ENCODE data around the gene AZU1.
A peak's percentile ranks its signal among the peaks of the same experiment; 100 is the strongest.
"Not testable (repeated sequence)": the region's sequence is repeated elsewhere in the genome, so short reads cannot be mapped to it uniquely, and the experiment has no call there.

AZU1 gene

DNA sequence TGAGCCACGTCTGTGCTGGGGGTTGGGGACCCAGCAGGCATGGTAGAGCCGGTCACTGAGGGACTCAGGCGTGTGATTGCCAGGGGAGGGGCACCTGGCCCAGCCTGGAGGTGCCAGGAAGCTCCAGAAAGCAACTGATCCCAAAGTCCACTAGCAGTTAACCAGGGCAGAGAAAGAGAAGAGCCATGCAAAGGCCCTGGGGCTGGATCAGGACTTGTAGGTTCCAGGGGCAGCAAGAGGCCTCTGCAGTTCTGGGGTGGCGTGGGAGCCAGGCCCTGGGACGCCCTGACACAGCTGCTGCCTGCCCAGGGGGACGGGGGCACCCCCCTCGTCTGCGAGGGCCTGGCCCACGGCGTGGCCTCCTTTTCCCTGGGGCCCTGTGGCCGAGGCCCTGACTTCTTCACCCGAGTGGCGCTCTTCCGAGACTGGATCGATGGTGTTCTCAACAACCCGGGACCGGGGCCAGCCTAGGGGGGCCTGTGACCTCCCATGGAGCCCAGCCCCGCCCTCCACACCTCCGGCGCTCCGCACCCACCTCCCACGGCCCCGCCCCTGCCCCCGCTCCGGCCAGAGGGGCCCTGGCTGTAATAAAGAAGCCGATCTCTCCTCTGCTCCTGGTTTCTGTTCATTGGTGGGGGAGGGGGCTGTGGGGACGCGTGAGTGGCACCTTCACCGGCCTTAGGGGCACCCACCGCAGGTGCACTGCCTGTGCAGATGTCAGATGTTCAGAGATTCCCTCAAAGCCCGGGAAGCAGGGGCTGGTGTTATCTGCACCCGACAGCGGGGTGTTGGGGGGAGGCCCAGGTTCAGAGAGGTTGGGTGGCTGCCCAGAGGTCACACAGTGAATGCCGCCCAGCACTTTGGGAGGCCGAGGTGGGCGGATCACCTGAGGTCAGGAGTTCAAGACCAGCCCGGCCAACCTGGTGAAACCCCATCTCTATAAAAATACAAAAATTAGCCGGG, 4.1 kb downstream of the AZU1 start:
- no peak for DNase-seq

DNA sequence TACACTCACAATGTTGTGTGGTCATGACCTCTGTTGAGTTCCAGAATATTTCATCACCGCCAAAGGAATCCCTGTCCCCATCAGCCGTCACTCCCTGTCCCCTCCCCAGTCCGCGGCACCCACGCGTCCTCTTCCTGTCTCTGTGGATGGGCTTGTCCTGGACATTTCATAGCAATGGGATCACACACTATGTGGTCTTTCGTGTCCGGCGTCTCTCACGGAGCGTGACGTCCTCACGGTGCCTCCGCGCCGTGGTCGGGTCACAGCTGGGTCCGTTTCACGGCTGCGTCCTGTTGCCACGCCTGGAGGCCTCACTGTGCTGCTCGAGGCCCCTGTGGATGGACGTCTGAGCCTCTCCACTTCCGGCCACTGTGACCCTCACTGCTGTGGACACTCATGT, 6.6 kb downstream of the AZU1 start:
- no peak for DNase-seq

DNA sequence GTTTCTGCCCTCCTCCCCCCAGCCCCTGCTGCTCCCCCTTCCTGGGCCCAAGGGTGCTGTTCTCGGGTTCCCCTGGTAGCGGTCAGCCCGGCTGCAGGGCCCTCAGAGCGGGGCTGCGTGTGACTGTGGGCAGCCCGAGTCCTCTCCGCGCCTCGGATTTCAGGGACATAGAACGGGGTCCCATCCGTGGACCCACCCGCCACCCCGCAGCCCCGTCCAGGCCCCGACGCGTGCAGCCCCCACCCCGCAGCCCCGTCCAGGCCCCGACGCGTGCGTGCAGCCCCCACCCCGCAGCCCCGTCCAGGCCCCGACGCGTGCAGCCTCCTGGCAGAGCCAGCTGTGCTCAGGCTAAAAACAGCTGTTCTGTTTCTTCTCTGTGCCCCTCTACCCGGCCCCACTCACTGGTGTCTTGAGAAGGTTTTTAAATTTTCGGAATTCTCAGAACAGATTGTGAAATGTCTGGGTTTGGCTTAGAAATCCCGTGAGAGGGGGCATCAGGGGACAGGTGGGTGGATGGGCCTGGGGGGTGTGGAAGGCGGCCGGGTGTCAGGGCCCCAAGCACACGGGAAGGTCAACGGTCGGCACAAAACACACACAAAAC, 7.7 kb downstream of the AZU1 start:
- no peak for DNase-seq

DNA sequence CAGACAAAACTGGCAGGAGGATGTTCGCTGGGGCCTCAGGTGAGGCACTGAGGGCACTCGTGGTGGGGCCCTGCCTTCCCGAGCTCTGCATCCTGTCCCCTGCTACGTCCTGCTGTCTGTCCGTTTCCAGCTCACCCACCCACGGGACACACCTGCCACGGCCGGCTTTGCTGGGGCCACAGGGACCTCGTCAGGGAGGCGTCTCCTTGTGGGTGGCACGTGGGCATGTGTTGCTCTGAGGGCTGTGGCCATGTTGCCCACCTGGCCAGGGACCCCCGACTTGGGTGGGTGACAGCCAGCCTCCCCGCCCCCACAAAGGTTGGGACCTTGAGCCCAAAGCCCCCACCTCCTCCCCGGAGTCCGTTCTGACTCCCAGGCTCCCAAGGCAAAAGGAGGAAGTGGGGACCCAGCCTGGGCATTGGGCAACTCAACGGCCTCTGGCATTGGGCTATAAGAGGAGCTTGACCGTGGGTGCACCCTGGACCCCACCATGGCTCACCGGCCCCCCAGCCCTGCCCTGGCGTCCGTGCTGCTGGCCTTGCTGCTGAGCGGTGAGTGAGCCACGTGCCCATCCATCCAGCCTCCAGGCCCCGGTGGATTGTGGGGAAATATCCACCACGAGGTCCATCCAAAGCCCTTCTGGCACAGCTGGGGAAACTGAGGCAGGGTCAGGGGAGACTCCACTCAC, 13.0 kb downstream of the AZU1 start, which contains the start of gene PRTN3:
PRTN3 (plus strand) TSS at position 481 of the 688 bp plus-strand sequence; CDS start at position 491, 10 bp downstream.
- no peak for DNase-seq

GRCh38 chr19:842802-843179, 15.2 kb downstream of the AZU1 start:
- DNase-seq, result not testable (repeated sequence)

- DNase-seq, result no peak
These were observed 15.7 kb downstream of the AZU1 start for GRCh38 chr19:843180-843835.

GRCh38 chr19:843836-844545, 16.4 kb downstream of the AZU1 start:
- DNase-seq, result no peak

GRCh38 chr19:844546-844971, 16.9 kb downstream of the AZU1 start:
- no peak for DNase-seq

- no peak for DNase-seq
These were observed 18.3 kb downstream of the AZU1 start for GRCh38 chr19:845707-846521.

DNA sequence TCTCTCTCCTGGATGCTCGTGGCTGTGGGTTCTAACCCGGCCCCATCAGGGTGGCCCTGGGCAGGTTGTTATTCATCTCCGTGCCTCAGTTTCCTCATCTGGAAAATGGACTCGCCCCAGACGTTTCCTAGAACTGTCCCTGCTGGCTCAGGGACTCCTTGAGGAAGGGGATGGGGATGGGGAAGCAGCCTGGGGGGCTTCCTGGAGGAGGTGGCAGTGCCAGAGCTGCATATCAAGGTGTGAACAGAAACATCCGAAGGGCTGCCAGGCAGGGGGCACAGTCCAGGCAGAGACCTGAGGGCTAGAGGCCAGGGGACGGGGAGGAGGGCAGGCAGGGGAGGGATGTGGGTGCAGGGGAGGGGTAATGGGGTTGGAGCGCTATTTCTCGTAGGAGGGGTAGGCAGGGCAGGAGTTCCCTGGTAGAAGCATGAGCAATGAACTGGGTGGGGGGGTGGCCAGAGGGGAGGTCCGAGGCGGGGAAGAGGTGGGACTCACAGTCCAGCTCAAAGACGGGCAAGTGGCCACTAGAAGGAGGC, 20.8 kb downstream of the AZU1 start:
- no peak for DNase-seq

DNA sequence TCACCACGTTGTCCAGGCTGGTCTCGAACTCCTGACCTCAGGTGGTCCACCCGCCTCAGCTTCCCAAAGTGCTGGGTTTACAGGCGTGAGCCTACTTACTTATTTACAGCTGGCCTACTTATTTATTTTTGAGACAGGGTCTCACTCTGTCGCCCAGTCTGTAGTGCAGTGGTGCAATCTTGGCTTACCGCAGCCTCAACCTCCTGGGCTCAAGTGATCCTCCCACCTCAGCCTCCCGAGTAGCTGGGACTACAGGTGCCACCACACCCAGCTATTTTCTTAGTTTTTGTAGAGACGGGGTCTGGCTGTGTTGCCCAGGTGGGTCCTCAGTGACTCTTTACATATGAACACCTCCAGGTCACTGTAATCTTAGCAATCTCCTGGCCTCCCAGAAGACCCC, 21.6 kb downstream of the AZU1 start:
- DNase-seq, result not testable (repeated sequence)

DNA sequence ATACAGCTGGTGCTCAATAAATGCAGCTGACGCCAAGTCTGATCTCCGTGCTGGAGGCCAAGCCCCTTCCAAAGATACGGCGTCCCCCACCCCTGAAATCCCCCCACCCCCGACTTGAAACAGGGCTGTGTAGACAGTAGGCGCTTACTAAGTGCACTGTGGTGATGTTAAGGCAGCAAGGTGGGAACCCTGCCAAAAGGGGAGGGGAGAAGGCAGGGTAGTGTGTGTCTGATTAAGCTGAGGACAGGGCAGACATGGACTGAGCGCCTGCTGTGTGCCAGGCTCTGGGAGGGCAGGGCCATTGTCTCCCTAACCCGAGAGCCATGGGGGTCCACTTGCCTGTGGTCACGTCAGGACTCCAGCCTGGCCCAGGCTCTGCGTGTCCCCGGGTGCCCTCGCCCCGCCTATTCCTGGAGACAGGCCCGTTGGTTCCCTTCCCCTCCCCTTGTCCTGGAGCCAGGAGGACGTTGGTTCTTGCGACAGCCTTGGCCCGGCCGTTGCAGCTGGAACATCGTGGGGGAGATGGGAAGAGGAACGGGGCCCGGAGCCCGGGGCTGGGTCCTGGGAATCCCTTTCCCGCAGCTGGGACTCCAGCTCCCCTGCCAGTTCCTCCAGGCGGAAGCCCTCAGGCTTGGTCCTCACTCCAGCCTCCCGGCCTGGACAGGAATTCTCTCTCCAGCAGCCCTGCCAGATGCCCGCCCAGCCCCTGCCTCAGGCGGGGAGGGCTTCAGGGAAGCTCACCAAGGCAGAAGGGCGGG, 22.8 kb downstream of the AZU1 start:
- DNase-seq, result peak; percentile 49 to 66

DNA sequence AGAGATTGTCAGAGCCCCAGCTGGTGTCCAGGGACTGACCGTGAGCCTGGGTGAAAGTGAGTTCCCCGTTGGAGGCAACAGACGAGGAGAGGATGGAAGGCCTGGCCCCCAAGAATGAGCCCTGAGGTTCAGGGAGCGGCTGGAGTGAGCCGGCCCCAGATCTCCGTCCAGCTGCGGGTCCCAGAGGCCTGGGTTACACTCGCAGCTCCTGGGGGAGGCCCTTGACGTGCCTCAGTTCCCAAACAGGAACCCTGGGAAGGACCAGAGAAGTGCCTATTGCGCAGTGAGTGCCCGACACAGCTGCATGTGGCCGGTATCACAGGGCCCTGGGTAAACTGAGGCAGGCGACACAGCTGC, 23.3 kb downstream of the AZU1 start:
- DNase-seq, result no peak

DNA sequence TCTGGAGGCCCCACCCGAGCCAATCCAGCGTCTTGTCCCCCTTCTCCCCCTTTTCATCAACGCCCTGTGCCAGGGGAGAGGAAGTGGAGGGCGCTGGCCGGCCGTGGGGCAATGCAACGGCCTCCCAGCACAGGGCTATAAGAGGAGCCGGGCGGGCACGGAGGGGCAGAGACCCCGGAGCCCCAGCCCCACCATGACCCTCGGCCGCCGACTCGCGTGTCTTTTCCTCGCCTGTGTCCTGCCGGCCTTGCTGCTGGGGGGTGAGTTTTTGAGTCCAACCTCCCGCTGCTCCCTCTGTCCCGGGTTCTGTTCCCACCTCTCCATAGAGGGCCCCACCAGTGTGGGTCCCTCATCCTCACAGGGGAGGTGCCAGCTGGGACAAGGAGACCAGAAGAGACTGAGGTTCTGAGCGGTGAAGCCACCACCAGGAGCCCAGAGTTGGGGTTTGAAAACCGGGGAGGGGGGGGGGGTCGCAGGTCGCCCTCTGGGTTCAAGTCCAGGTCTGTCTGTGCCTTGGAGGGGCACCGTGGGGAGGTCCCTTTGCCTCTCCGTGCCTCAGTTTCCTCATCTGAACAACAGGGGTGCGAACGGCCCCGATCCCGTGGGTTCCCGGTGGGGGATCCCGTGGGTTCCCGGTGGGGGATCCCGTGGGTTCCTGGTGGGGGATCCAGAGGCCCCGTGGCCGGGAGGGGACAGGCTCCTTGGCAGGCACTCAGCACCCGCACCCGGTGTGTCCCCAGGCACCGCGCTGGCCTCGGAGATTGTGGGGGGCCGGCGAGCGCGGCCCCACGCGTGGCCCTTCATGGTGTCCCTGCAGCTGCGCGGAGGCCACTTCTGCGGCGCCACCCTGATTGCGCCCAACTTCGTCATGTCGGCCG, 24.7 kb downstream of the AZU1 start, which contains the start of gene ELANE:
ELANE (plus strand) TSS at position 168 of the 878 bp plus-strand sequence; CDS start at position 194, 26 bp downstream.
- no peak for DNase-seq

GRCh38 chr19:853014-853585, 25.5 kb downstream of the AZU1 start:
- no peak for DNase-seq

GRCh38 chr19:853614-854220, 26.1 kb downstream of the AZU1 start:
- DNase-seq, result not testable (repeated sequence)

GRCh38 chr19:854549-854948, 26.9 kb downstream of the AZU1 start:
- DNase-seq, result no peak

- no peak for DNase-seq
These were observed 27.5 kb downstream of the AZU1 start for GRCh38 chr19:855142-855541.

Data from SHP77 (cell line).